ENCODE data around the gene LUZP2.

Gene LUZP2

DNA sequence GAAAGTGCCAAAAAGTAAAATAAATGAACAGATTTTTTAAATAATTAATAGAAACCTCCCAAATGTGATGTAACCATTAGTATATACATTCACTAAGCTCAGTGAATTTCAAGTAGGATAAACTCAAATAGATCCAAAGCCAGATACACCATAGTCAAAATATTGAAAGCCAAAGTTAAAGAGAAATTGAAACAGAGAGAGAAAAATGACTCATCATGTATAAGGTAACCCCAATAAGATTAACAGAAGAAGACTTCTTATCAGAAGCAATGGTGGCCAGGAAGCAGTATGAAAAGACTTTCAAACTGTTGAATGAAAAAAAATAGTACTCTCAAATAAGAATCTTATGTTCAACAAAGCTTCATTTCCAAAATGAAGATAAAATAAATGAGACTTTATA lies 70.5 kb downstream of the LUZP2 start:
- DNase-seq (ENCODE audit: low read depth in 3 of 3): no peak

DNA sequence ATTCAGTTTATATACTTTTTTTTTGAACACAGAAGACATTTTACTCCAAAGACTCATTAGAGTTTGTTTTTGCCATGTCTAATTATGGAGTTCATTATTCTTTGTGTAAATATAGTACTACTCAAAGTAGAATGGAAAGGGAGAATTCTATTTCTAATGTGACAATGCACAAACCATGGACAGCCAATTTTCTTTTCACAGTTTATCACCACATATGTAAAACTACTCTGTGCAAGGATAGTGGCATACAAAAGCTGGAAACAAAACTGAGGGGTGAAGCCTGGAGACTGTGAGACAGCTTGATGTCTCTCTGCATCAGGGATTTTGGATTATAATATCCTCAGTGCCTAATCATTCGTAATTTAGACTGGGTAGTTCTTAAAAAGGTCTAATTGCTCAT lies 75.5 kb downstream of the LUZP2 start:
- DNase-seq (ENCODE audit: low read depth in 3 of 3): no peak

DNA sequence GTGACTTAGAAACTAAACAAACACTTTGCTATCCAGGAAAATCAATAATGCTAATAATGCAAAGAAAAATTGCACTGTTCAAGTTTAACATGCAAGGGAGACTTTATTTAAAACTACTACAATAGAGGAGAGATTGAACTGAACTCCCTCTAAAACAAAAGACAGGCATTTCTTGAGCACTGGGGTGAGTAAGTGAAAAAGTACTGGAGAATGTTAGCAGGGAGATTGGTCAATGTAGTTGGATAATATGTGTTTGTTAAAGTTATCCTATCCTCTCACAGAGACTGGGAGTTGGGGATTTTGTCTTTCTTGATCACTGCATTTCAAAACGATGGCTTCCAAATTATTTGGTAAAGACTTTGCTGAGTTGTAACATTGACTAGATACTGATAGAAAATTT lies 77.6 kb downstream of the LUZP2 start:
- no peak for DNase-seq (ENCODE audit: low read depth in 3 of 3)

DNA sequence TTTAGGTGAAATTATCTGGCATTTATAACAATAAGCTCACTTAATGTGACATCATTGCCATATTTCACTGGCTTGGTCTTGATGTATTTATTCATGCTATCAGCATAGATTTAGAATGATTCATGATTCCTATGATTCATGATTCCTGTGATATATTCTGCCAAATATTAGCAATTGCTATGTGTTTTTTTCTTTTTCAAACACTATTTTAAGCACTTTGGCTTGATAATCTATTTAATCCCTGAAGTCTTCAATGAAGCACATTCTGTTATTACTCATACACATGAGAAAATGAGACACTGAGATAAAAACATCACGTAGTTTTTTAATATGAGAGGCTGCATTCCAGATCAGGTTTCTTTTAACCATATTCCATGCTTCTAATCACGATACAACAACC lies 78.5 kb downstream of the LUZP2 start:
- DNase-seq (ENCODE audit: low read depth in 3 of 3): no peak

DNA sequence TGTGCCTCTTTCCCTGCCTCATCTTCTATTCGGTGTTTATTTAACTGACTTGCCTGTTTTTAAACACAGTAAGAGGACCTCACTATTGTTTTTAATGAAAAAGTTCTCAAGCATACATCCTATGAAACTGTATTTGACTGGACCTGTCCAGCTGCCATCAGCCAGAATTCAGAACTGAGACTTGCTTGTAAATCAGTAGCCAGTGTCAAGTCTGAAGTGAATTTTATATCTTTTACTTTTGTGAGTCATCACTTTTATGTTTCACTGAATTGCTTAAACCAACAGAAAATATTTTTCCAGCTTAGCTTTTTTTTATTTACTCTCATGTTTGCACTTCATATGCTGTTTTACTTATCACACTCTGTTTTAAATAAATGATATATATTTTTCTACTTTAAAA lies 88.3 kb downstream of the LUZP2 start:
- DNase-seq (ENCODE audit: low read depth in 3 of 3): no peak

DNA sequence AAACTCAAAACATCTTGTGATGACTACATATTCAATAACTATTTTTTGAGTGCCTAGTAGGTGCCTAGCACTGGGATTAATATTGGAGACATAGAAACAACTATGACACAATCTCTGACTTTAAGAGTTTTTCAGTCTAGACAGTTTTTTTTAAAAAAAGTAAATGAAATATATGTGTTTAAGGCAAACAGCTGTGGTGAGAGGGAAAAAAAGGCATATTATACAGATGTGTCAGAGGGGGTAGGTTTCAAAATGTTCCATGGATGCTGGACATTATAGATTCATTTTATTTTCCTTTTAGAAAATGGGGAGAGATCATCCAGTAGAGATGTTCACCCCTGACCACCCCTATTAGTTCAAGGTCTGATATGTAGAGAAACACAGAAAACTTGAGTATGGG lies 90.8 kb downstream of the LUZP2 start:
- no peak for DNase-seq (ENCODE audit: low read depth in 3 of 3)

DNA sequence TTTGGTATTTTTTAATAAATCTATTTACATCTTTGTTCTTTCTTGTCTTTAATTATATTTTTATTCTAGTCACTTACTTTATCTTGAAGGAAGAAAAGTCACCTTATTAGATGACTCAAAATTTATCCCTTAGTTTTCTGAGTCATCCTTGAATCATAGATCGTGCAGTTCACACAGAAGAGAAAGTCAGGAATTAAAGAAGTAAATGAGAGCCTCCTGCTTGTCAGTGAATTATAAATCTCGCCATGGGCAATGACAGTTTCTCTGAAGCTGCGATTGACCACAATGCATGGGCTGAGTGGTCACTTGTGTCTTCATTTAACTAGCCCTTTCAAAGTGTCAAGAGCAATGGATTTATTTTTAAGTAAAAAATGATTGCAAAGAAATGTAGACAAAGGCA lies 91.2 kb downstream of the LUZP2 start:
- DNase-seq (ENCODE audit: low read depth in 3 of 3): no peak

DNA sequence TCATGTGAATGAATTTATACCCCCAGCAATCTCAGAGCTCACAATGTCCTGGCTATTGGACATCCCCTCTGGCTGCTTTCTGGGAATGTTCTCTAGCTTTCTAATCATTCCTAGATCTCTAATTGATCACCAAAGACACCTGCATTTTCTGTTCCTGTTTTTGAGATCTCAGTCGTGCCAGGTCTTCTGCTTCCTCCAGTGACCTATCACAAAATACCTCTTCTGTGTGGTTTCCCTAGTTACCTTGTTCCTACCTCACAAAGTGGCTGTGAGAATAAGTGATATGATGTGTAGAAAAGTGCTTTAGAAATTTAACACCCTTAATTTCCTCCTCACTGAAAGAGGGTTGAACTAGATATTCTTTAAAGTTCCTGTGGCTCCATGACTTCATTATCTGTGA lies 92.2 kb downstream of the LUZP2 start:
- DNase-seq (ENCODE audit: low read depth in 3 of 3): no peak

DNA sequence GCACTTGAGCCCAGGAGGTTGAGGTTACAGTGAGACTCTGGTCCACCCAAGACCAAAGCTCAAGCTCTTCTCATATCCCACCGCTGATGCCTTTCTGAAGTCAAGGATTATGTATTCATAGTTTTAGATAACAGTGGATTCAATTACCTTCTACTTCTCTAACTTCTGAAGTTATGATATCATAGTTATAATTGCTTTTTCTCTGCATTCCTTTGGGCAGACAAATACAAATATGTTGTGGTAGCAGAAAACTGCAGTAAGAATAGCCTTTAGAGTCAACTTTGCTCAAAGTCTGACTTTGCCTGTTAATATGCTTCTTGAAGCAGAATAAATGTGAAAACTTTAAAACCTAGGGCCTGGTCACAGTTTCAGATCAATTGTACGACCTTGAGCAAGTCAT lies 94.4 kb downstream of the LUZP2 start:
- DNase-seq (ENCODE audit: low read depth in 3 of 3): no peak

DNA sequence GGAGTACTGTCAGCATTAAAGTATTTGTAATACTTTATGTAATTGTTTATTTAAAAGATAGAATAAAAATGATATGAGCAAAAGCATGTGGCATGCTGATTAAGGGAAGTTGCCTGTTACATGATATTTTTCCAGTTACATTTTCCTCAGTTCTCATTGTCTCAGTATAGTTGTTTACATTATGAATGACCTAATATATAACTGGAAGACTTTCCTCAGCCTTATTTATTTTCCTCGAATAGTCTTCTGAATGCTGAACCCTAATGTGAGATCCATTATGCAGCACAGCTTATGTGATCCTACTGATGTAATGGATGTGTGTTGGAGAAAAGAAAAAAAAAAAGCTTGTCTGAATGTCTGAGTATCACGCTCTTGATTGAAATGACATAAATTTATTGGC lies 95.5 kb downstream of the LUZP2 start:
- no peak for DNase-seq (ENCODE audit: low read depth in 3 of 3)

DNA sequence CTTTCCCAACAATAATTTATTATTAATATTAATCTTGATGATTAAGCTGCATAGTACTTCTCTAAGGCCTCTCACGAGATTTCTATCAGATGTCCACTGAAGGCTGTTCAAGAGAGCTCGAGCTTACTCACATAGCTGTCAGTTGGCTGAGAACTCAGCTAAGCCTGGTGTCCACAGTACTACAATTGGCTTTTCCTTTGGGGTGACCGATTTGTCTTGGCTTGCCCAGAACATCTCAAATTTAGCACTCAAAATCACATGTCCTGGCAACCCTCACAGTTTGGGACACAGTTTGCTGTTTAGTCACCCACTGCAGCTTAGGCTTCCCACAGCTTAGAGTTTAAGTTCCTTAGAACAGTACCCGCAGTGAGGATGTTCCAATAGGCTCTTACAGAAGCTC lies 96.5 kb downstream of the LUZP2 start:
- no peak for DNase-seq (ENCODE audit: low read depth in 3 of 3)

DNA sequence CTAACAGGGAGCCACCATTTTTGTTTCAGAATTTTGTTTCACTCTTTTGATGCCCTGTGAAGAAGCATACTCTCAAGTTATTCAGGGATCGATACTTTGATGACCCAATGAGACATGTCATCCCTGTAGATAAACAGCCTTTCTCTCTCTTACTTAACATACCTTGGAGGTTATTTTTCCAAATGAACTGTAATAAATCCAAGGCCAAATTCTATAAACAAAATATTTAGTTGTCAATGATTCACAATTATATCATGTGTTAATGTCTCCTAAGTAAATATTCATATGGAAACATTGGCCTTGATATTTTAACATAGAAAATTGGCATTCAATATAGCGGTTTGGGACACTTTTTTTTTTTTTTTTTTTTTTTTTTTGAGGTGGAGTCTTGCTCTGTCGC lies 97.5 kb downstream of the LUZP2 start:
- no peak for DNase-seq (ENCODE audit: low read depth in 3 of 3)

DNA sequence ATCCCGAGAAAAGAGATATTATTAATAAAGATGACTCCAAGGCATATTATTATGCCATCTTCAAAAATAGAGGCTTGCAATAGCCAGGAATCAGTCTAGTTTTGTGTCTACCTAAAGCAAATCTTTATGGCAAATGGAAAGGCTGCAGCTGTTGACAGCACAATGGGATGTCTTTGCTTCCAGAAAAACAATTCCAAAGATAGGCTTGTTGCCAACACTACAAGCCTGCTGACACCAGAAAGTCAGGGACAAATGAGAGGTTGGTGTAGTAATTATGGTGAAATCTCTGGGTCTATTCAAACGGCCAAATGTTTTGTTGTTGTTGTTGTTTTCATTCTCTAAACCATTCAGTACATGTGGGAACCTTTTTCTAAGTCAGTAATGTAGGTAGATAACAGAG lies 101.8 kb downstream of the LUZP2 start:
- no peak for DNase-seq (ENCODE audit: low read depth in 3 of 3)

DNA sequence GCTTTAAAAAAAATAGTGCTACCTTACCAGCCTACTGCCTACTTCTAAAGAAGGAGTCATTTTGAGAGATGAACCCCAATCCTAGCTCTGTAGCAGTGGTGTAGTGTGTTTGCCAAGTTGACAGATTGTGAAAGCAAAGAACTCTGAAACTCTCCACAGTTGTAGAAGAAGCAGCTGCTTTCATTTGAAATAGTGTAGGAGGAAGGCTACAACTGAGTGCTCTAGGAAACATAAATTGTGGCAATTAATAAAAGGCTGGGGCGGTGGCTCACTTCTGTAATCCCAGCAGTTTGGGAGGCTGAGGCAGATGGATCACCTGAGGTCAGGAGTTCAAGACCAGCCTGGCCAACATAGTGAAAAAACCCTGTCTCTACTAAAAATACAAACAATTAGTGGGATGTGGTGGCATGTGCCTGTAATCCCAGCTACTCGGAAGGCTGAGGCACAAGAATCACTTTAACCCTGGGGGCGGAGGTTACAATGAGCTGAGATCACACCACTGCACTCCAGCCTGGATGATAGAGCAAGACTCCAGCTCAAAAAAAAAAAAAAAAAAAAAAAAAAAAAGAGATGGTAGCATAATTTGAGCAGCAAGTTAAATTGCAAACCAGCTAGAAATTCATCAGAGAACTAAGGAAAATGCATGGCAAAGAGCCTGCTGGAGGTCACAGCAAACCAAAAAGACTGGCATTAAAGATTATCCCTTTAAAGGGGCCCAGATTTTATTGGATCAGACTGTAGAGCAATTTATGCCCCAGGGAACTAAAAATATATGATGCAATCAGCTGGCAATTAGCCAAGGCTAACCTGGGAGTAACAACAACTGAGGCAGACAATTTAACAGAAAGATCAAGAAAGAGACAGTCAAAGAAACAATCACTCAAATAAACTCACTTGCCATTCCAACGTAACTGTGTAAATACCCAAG lies 112.6 kb downstream of the LUZP2 start:
- no peak for DNase-seq (ENCODE audit: low read depth in 3 of 3)

DNA sequence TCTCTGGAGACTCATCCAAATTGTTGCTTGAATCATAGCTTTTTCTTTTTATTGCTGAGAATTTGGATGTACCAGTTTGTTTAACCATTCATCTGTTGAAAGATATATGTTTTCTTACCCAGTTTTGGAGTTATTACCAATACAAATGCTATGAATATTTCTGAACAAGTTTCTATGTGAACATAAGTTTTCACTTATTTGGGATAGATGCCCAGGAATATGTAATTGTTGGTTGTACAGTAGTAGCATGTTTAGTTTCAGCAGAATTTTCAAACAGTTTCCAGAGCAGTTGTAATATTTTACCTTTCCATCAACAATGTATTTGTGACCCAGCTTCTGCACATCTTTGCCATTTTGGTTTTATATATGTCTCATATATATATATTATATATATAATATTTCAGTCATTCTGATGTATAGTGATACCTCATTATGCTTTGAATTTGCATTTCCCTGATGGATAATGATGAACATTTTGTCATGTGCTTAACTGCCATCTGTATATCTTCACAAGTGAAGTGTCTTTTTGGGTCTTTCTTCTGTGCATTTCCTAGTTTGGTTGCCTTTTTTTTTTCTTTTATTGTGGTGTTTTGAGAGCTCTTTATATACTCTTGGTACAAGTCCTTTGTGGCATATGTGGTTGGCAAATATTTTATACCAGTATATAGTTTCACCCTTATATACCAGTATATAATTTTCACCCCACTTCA lies 118.8 kb downstream of the LUZP2 start:
- no peak for DNase-seq (ENCODE audit: low read depth in 3 of 3)

DNA sequence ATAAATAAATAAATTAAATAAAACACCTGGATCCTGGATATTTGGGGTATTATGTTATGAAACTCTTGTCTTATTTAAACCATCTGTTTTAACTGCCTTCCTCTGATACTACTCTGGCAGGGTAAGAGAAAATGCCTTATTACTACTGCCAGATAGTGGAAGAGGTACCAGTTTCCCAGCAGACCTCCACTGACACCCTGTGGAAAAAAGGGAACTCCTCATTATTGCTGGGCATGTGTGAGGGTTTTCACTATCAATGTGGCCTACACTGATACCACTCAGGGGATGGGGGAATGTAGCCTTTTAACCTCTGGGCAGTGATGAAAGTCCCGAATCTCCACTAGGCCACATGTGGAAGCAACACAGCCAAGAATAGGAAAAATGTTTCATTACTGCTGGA lies 121.0 kb downstream of the LUZP2 start:
- DNase-seq (ENCODE audit: low read depth in 3 of 3): no peak

DNA sequence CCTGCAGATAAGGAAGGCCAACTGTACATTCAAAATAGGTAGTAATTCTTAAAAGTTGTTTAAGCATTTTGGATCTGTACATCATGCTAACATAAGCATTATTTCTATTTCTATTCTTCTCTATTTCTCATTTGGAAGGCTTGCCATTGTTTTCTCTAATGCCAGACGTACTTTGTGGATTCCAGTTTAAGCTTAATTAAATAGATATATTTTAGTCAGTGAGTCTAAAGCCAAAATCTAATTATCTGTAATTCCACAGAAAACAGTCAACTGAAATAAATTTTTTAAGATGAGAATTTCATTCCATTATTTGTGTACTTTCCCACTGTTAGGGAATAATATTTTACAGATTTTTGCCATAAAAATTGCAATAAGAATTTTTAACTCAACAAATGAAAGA lies 123.0 kb downstream of the LUZP2 start:
- no peak for DNase-seq (ENCODE audit: low read depth in 3 of 3)

DNA sequence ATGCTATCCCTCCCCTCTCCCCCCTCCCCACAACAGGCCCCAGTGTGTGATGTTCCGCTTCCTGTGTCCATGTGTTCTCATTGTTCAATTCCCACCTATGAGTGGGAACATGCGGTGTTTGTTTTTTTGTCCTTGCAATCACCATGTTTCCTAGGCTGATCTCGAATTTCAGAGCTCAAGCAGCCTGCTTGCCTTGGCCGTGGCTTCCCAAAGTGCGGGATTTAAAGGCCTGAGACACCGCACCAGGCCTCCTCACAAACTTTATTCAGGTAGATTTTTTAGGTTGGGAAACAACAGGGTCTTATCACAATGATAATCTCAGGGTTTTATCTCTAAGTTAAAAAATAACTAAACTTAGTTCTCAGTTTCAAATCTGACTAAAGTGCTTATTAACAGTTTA lies 125.4 kb downstream of the LUZP2 start:
- DNase-seq (ENCODE audit: low read depth in 3 of 3): no peak

DNA sequence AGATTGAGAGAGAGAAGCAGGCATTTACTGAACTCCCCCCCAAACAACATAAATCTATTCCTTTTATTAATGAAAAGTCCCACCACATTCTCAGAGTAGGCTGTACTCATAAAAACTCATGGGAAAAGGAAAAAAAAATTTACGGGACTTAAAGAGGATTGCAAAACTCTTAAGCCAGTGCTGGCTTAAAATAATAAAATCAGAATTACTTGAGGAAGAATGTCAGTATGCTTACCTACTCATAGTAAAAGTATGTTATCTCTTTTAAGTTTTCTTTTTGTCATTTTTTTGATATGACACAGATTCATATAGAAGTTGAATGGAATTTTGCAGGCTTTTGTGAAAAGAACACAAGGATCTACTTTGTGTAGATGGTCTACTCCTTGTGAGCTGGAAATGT lies 126.3 kb downstream of the LUZP2 start:
- no peak for DNase-seq (ENCODE audit: low read depth in 3 of 3)

DNA sequence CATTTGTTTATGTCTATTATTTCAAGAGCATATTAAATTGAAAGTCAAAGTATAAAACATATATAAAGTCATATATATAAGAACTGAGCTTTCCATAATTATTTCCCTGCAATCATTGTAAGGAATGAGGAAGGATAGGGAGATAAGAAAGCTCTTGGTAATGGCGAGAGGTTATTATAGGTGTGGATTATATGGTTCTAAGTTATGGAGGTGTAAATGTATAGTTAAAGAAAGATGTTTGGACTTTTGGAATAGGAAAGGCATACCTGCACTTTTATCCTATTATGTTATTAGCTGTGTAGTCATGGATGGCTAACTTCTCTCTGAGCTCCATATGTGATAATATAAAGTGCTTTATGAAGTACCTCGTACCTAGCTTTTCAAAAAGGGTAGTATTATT lies 127.6 kb downstream of the LUZP2 start:
- DNase-seq (ENCODE audit: low read depth in 3 of 3): no peak

DNA sequence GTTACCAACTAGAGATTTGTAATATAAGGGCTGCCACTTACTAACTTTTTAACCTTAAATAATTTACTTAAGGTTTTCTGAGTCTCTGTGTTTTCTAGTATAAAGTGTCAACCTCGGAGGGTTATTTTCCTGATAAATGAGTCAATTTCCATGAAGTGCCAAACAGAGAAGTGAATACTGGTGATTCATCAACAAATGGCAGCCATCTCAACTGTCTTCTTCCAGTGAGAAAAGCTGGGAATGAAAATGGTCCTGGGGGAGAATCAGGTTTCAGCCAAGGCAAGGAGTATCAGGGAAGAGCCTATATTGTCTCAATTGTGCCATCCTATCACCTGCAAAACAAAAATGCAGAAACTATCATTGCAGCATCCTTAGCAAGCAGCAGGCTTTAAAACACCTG lies 129.1 kb downstream of the LUZP2 start:
- no peak for DNase-seq (ENCODE audit: low read depth in 3 of 3)

DNA sequence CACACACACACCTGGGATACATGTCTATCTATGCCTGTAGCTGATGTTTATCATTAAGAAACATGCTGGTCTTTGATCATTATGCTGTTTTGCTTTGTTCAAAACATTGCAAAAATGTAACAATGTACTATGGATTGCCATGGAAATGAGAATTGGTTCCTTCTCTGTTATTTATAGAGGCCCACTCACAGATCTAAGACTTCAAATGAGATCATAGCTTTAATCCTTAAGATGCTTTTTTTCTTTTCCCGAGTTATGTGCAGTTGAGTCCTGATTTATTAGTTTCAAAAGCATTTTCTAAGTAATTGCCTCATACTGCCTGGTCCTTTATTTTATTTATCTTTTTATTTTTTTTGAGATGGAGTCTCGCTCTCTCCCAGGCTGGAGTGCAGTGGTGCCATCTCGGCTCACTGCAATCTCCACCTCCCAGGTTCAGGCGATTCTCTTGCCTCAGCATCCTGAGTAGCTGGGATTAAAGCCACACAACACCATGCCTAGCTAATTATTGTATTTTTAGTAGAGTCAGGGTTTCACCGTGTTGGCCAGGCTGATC lies 131.4 kb downstream of the LUZP2 start:
- no peak for DNase-seq (ENCODE audit: low read depth in 3 of 3)

DNA sequence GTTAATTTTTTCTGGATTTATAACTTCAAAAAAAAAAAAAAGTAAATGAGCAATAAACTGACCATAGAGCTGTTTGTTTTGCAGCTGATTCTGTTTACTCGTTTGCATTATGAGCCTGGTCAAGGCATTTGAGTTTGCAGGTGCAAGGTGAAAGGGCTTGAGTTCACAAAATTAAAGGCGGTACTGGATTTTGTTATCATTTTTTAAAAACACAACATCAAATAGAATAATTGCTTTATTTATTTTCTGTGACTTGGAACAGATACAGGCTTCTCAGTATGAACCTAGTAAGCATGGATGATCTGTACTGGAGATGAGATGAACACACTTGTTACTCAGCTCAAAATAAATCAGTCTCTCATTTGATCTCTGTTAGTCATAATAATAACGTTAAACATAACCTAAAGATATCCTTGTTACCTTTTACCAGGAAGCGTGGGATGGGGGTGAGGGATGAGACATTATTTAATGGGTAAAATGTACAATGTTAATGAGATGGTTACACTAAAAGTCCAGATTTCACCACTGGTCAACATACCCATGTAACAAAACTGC lies 137.8 kb downstream of the LUZP2 start:
- DNase-seq (ENCODE audit: low read depth in 3 of 3): no peak

Measured in stimulated activated CD4-positive, alpha-beta T cell treated with anti-CD3 and anti-CD28 coated beads, TNF-alpha, amount 100 ng/mL, for 48 hours (primary cell).